Fibroblast of gingiva (primary cell): ENCODE results near the gene TMEM167A.

Experiments
- DNase-seq: peaks from one replicate; pipeline ENCODE4 v3.0.0-alpha.2; 2011; ENCODE audit warnings: low read depth

Gene TMEM167A

GRCh38 chr5:83076742-83077661 is at the start of gene TMEM167A, which contains the start of gene XRCC4:
TSS of gene TMEM167A (minus strand) at chr5:83077394. CDS start at chr5:83077323, 71 bp downstream.
TSS of gene XRCC4 (plus strand) at chr5:83077547. CDS start at chr5:83104920, 27,373 bp downstream.
- DNase-seq = peak; percentile 99

- no peak for DNase-seq
Measured at GRCh38 chr5:83126501-83126900, 49.3 kb upstream of the TMEM167A start.

GRCh38 chr5:83125560-83125959 is 48.4 kb upstream of the TMEM167A start:
- DNase-seq = no peak

GRCh38 chr5:83124593-83124992 is 47.4 kb upstream of the TMEM167A start:
- no peak for DNase-seq

GRCh38 chr5:83118976-83119375 is 41.8 kb upstream of the TMEM167A start:
- peak; percentile 2 for DNase-seq

GRCh38 chr5:83118471-83118870 is 41.3 kb upstream of the TMEM167A start:
- DNase-seq = no peak

GRCh38 chr5:83115816-83116215 is 38.6 kb upstream of the TMEM167A start:
- no peak for DNase-seq

GRCh38 chr5:83109380-83109779 is 32.2 kb upstream of the TMEM167A start:
- DNase-seq = no peak

- no peak for DNase-seq
Measured at GRCh38 chr5:83107692-83108420, 30.7 kb upstream of the TMEM167A start.

GRCh38 chr5:83104021-83104420 is 26.8 kb upstream of the TMEM167A start:
- DNase-seq = no peak

- no peak for DNase-seq
Measured at GRCh38 chr5:83102364-83102980, 25.3 kb upstream of the TMEM167A start.

GRCh38 chr5:83101514-83101913 is 24.3 kb upstream of the TMEM167A start:
- no peak for DNase-seq

- no peak for DNase-seq
Measured at GRCh38 chr5:83099445-83099844, 22.3 kb upstream of the TMEM167A start.

- DNase-seq = no peak
Measured at GRCh38 chr5:83099001-83099400, 21.8 kb upstream of the TMEM167A start.

GRCh38 chr5:83097689-83098231 is 20.6 kb upstream of the TMEM167A start:
- peak; percentile 29 for DNase-seq

GRCh38 chr5:83096660-83097339 is 19.6 kb upstream of the TMEM167A start:
- DNase-seq = peak; percentile 23

- DNase-seq = peak; percentile 53
Measured at GRCh38 chr5:83095957-83096539, 18.9 kb upstream of the TMEM167A start.

GRCh38 chr5:83095163-83095956 is 18.2 kb upstream of the TMEM167A start:
- no peak for DNase-seq

- no peak for DNase-seq
Measured at GRCh38 chr5:83093692-83094091, 16.5 kb upstream of the TMEM167A start.

- no peak for DNase-seq
Measured at GRCh38 chr5:83092619-83093018, 15.4 kb upstream of the TMEM167A start.
